ENCODE measurements around the gene RGS6. TPM values are rescaled to one million over a fixed set of nuclear protein-coding genes. Genes with fewer than 3 reads are reported as not detected.
A peak's percentile ranks its signal among the peaks of the same experiment; 100 is the strongest.

RGS6 gene
- total RNA-seq, 4 donors from 2014 or later = 7.6 to 25.3 (median 17.2) TPM

DNA sequence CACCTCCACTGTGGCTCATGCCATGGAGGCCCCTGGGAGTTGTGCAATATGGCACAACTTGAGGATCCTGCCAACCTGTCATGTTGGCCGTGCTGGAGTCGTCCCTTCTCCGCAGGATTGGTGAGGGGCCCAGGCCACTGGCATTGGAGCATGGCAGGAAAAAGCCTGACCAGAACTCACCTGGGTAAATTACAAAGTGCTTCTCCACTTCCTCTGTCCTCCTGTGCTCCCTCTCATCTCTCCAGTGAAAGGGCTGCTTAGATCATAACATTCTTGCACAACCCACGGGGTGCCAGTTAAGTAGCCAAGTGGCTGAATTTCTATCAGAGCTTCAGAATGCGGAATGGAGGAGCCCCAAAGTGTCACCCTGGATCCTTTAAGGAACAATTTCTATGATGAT is 580.7 kb downstream of the RGS6 start:
- 53 to 72% methylated on average over 3 to 4 of the region's 5 CpGs for WGBS, 2 donors
- intact Hi-C loops (cut with DNase I) = no loop called here

GRCh38 chr14:72513346-72513745 is 581.1 kb downstream of the RGS6 start:
- intact Hi-C loops (cut with DNase I) = no loop called here

More for the DNA sequence above, 580.7 kb downstream of the RGS6 start:
- Histone ChIP-seq H3K4me1 (peaks cover 12 to 28% of the 10 kb centered on the region in 2 donors), H3K27ac (peak overlapping the region; percentile 19 to 73 (median 54)), H3K27me3 (no peaks in the 10 kb centered on the region), H3K36me3 (no peaks in the 10 kb centered on the region), H3K4me3 (replicated peaks in 1 of 3) (no peak overlapping the region), H3K9me3 (no peaks in the 10 kb centered on the region)
- DNase-seq = peak; percentile 45 to 55
- TF ChIP-seq, protein P1, sequence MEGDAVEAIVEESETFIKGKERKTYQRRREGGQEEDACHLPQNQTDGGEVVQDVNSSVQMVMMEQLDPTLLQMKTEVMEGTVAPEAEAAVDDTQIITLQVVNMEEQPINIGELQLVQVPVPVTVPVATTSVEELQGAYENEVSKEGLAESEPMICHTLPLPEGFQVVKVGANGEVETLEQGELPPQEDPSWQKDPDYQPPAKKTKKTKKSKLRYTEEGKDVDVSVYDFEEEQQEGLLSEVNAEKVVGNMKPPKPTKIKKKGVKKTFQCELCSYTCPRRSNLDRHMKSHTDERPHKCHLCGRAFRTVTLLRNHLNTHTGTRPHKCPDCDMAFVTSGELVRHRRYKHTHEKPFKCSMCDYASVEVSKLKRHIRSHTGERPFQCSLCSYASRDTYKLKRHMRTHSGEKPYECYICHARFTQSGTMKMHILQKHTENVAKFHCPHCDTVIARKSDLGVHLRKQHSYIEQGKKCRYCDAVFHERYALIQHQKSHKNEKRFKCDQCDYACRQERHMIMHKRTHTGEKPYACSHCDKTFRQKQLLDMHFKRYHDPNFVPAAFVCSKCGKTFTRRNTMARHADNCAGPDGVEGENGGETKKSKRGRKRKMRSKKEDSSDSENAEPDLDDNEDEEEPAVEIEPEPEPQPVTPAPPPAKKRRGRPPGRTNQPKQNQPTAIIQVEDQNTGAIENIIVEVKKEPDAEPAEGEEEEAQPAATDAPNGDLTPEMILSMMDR (IDR thresholded peaks at IDR 0.05) = no peak
- no peak for TF ChIP-seq POLR2A (IDR thresholded peaks at IDR 0.05)

DNA sequence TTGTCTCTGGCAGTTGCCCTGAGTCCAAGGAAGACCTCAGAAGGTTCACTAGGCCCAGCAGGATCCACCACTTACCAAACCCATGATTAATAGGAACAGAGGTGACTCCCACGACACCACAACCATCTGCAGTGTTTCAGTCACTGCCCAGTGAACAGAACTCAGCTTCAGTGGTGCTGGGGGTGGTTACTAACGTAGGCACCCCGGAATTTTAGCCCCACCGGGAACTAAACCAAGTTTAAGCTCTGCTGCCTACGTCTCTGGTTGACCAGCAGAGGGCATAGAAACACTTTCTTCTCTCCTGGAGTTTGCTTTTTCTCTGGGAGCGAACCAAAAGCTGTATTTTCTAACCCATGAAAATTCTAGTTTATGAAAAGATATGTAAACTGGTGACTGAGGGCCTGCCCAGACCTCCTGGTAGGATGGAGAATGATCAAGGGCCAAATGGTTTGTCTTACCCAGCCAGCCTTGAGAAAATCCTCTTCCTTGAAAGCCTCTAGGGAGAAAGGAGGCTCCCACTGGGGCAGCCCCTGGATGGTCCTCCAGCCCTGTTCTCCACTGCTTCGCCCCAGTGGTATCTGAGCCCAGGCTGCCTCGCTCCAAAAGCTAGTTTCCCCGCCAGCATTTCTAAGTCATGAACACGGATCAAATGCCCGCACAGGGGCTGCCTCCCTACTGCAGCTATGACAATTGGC is 581.9 kb downstream of the RGS6 start:
- intact Hi-C loops (cut with DNase I) = no loop called here
- no peaks in the 10 kb centered on the region for H3K27me3 ChIP-seq

More at GRCh38 chr14:72513346-72513745, 581.1 kb downstream of the RGS6 start:
- Histone ChIP-seq H3K9me3 (no peaks in the 10 kb centered on the region), H3K27me3 (no peaks in the 10 kb centered on the region), H3K36me3 (no peaks in the 10 kb centered on the region), H3K27ac (peak overlapping the region; percentile 19 to 73 (median 54)), H3K4me1 (peaks cover 12 to 28% of the 10 kb centered on the region in 2 donors), H3K4me3 (replicated peaks in 1 of 3) (no peak overlapping the region)
- WGBS, 2 donors = 77 to 92% methylated on average over 3 of the region's 3 CpGs
- DNase-seq = no peak
- TF ChIP-seq, protein P1 (IDR thresholded peaks at IDR 0.05) = no peak
- no peak for TF ChIP-seq POLR2A (IDR thresholded peaks at IDR 0.05)

GRCh38 chr14:72514660-72515025 is 582.4 kb downstream of the RGS6 start:
- no peak for TF ChIP-seq POLR2A (IDR thresholded peaks at IDR 0.05)
- TF ChIP-seq, protein P1 (IDR thresholded peaks at IDR 0.05) = no peak
- 89 to 97% methylated on average over 5 of the region's 5 CpGs for WGBS, 2 donors
- Histone ChIP-seq H3K27ac (peak overlapping the region in 2 of 3 donors; percentile 54 to 73), H3K9me3 (no peaks in the 10 kb centered on the region), H3K27me3 (no peaks in the 10 kb centered on the region), H3K4me3 (replicated peaks in 1 of 3) (no peak overlapping the region), H3K36me3 (no peaks in the 10 kb centered on the region), H3K4me1 (peaks cover 12 to 28% of the 10 kb centered on the region in 2 donors)
- DNase-seq = no peak
- intact Hi-C loops (cut with DNase I) = loop anchor here (5.0 kb wide), 1 partner anchor 433 kb away; no protein-coding TSS in a partner anchor

More for the DNA sequence above, 581.9 kb downstream of the RGS6 start:
- H3K9me3 ChIP-seq = no peaks in the 10 kb centered on the region
- H3K4me1 ChIP-seq = peaks cover 12 to 28% of the 10 kb centered on the region in 2 donors
- no peak overlapping the region for H3K4me3 ChIP-seq (replicated peaks in 1 of 3)
- peak in 1 of 2 donors; percentile 22 for DNase-seq
- 44% methylated on average over 9 to 11 of the region's 11 CpGs for WGBS, 2 donors
- TF ChIP-seq, protein P1 (IDR thresholded peaks at IDR 0.05) = peak; percentile 14 to 71 (median 50)
- no peak for TF ChIP-seq POLR2A (IDR thresholded peaks at IDR 0.05)
- H3K36me3 ChIP-seq = no peaks in the 10 kb centered on the region
- H3K27ac ChIP-seq = peak overlapping the region; percentile 19 to 73 (median 54)

Measured in thyroid gland (tissue), 4 donors.